GM21825 (cell line): ENCODE measurements around the gene PPP1R14B.
A peak's percentile ranks its signal among the peaks of the same experiment; 100 is the strongest.

ENCODE experiments used
- ATAC-seq: cut with Tn5 transposase; IDR thresholded peaks from one replicate; pipeline ENCODE4 v1.9.1; 2021; ENCODE audit warnings: mild to moderate bottlenecking, moderate library complexity; ENCODE audit not compliant: unreplicated experiment

Gene PPP1R14B

DNA sequence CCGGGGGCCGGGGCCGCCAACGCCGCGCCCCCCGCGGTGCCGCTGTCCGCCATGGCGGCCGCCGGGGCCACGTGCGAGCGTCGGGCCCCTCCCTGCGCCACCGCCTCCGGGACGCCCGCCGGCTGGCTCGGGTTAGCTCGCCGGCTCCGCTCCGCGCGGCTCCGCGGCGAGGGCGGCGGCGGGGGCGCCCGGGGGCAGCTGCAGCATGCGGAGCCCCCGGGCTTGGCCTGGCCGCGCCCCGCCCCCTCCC, 197 bp downstream of the PPP1R14B start:
- peak; percentile 5 for ATAC-seq

DNA sequence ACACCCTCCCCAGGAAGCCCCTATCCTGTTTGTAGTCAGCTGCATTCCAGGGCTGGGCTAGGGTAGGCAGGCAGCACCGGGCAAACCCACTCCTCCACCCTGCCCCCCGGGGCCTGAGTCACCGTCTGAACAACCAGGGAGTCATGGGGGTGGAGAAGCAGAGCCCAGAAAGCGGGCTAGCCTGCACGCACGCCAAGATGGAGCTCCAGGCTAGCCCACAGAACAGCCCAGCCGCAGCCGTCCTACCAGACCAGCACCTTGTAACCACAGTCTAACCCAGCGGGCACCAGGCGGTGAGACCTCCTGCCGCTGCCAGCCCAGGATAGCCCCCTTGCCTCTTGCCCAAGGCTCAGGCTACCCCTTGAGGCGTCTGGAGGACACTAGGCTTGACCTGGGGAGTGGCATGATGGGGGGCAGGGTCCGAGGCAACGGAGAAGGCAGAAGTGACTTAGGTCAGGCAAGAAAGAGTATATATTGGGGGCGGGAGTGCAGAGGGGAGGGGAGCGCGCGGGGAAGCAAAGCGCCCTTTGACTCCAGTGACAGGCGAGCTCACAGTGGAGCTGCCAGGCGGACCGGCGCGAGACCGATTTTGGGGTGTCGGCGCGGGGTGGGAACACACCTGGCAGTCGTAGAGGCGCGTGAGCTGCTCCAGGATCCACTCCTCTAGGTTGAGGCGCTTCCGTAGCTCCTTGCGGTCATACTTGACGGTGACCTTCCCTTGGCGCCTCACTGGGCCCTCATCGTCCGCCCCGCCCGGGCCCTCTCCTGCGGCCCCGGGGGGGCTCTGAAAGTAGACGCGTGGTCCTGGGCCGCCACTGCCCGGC, 734 bp downstream of the PPP1R14B start:
- no peak for ATAC-seq

DNA sequence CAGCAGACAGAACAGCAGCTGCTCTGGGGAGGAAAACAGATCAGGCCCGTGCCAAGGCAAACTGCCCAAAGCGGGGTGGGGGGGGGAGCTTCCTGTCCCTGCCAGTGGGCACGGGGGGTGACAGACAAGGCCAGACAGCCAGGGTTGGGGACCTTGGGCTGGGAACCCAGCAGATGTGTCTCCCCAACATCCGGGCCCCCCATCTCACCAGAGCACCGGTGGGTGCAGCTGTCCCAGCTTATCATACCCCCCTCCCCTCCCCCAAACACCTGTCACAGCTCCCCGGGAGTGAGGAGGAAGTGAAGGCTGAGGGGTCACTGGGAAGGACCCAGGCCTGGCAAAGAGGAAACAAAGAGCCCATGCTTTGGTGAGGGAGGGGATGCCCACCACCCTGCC, 1.3 kb downstream of the PPP1R14B start:
- no peak for ATAC-seq

DNA sequence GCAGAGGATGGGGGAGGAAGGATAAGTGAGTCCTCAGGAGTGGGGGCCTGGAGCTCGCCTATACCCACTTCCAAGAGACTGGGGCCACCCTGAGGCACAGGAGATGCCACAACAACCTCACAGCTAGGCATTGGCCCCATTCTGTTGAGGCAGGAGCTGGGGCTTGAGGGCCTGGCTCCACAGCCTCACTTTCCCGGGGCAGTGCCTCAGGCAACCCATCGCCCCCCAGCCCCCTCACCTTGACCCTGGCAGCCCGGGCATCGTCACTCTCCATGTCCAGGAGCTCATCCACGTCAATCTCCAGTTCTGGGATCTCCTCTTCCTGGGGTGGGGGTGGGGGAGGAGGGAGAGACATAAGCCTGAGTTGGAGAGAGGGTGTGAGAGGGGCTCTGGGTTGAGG, 1.8 kb downstream of the PPP1R14B start:
- ATAC-seq: no peak

DNA sequence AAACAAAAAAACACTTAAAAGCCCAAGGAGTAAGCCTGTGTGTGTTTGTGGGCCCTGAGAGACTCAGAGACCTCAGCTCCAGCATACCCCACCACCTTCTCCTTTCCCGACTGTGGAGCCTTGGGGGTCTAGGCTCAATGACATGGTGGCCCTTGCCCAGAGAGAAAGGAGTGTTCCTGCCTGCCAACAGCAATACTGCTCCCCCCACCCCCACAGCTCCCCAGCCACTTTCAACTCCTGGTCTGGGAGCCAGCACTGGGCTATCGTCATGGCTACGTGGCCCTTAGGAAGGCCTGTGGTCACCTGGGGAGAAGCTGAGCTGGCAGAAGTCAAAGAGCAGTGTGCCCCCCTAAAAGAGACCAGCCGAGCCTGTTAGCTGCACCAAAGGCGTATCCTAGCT, 2.6 kb downstream of the PPP1R14B start:
- ATAC-seq: no peak

DNA sequence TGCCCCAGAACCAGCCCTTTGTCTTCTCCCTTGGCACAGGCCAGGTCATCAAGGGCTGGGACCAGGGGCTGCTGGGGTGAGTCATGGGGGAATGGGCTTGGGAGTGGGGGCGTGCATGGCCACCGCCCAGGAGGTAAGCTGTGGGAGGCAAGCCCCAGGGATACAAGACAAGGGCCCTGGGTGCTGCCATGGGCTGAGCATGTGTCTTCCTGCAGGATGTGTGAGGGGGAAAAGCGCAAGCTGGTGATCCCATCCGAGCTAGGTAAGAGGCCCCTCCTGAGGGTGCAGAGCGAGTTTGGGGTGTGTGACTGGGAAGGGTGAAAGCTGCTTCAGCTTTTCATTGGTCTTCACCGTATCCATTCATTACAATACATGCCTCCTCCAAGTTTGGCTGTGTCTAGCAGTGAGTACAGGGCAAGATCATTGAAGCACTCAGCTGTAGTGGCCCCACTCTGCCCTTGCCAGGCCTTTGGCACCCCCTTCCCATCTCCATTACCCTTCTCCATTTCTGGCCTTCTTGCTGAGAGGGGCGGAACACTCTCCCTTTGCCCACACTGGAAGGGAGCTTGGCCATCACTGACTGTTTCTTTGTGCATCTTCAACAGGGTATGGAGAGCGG, 3.4 kb downstream of the PPP1R14B start:
- ATAC-seq: no peak

DNA sequence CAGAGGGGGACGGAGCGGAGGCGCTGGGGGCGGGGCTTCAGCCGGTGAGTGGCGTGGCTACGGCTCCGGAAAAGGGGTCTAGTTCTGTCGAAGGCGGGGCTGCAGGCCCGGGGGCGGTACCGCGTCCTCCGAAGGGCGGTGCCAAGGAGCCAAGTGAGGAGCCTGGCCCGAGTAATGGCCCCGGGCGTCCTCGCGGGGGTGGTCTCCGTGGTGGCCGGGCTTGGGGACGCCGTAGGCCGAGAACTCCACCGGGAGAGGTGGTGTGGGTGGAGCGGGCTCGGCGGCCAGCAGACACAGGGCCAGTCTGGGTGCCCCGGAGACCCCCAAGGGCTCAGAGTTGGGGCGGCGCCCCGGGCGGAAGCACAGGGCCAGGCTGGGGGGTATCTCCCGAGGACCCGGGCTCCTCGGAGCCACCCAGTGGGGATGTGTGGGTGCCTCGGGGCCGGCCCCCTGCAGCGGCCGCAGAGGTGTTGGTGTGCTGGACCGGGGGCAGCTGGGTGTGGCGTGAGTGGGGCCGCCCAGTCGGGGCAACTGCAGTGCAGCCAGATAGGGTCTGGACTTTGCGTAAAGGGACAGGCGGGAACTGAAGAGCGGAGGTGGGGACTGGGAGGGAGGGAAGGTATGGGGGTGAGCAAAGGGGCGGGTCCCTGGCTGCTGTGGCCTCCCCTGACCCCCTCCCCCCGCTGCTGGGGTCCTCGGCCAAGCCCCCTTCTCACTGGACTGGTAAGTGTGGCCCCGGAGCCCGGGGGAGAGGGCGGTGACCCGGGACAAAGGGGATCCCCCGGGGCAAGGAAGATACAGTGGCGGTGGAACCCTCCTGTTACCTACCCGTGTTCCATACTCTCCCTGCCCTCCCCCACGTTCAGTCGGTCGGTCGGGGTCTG, 5.0 kb downstream of the PPP1R14B start:
- ATAC-seq: peak; percentile 56

DNA sequence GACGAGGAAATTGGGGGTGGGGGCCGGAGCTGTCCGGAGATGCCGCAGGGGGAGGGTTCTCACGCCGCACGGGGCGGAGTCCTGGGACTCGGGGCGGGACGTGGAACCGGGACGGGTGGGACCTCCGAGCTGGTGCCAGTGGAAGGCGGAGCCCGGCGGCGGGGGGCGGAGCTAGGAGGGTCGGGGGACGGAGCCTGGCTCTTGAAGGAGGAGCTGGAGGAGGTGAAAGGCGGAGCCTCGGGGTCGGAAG, 5.6 kb downstream of the PPP1R14B start:
- ATAC-seq: peak; percentile 59

DNA sequence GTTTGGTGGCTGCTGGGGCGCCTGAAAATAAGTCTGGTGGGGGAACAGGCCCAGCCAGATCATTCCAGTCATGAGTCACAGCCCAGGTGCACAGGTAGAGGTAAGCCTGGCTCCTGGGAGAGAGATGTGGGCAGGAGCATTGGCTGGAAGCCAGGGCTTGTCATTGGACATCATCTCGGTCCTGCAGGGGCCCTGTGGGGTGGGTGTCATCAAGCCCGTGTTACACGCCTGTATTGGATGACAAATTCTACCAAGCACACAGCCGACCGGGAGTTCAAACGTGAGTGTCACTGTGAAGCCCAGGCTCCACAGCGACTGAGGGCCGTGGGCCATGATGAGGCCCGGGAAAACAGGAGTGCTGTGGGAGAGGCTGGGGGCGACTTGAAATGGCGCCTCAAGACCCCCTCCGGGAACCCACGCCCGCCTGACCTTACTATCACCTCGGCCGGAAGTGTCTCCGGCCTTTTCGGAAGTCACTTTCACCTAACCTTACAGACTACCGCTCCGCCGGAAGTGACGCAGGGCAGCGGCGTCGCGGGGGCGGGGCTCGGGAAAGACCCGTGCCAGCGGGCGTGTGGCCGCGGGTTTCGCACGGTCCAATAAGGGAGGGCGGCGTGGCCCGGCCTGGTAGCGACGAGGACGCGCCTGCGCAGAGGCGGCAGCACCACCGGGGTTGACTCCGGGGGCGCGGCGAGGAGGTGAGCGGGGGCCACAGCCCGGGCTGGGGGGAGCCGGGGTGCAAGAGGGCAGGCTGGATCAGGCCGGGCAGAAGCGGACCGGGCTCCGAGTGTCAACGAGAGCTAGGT, 6.1 kb downstream of the PPP1R14B start, which contains the start of gene FKBP2:
TSS of gene FKBP2 (plus strand) at position 661 of the 806 bp plus-strand sequence. CDS start 1,293 bp downstream, outside the sequence.
- ATAC-seq: peak; percentile 56

DNA sequence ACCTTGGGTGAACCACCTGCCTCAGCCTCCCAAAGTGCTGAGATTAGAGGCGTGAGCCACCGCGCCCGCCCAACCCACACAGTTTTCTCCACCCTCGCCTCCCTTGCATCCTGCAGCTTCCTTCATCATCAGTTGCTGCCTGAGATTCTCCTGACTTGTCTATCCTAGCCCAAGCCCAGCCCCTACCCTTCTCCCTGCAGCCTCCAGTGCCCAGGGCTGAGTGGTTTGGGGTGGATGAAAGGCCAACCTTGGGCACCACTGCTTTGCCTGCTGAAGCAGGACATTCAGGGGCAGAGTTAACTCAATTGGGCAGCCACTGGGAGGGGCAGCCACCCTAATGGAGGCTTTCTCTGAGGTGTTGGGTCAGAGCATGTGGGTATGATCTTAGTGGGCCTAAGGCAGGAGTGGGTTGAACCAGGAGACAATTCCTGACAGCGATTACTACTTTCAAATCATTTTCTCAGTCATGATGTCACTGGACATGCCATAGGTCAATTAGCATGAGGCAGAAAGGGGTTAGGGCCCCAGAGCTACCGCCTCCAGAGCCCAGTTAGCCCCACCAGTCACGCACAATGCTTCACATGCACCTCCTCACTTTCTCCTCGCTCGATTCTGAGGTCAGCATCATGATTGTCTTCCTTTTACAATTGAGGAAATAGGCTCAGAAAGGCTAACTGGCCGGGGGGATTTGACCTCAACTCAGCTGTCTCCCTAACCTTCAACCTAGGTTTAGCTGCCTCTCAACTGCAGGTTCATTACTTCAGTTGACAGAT, 6.9 kb downstream of the PPP1R14B start:
- no peak for ATAC-seq

DNA sequence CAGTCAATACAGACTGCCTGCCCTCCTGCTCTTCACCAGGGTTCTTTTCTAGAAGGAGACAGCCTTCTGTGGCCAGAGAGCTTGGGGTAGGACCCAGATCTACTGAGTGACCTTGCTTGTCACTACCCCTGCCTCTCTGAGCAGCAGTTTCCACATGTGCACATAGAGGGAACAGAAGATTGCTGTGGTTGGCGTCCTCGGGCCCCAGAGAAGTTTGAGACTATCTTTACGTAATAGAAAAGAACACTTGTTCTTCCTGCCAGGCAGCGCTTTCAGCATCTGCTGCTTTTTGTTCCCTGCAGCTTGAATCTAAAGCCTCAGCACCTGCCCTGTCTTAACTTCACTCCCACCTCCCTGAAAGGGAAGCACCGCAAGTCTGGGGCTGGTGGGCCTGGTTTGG, 7.7 kb downstream of the PPP1R14B start:
- no peak for ATAC-seq

DNA sequence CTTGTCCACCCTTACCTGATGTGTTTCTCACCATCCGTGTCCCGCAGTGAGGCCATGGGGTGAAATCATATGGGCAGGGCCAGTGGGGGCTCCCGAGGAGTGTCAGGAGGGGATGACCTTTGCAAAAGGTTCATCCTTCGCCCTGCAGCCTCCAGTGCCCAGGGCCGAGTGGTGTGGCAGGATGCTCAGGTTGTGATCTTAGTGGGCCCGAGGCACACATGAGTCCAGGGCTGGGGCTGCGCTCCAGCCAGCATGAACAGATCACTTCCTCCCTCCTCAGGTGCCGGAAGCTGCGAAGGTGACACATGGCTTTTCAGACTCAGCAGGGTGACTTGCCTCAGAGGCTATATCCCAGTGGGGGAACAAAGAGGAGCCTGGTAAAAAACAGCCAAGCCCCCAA, 8.7 kb downstream of the PPP1R14B start:
- no peak for ATAC-seq

DNA sequence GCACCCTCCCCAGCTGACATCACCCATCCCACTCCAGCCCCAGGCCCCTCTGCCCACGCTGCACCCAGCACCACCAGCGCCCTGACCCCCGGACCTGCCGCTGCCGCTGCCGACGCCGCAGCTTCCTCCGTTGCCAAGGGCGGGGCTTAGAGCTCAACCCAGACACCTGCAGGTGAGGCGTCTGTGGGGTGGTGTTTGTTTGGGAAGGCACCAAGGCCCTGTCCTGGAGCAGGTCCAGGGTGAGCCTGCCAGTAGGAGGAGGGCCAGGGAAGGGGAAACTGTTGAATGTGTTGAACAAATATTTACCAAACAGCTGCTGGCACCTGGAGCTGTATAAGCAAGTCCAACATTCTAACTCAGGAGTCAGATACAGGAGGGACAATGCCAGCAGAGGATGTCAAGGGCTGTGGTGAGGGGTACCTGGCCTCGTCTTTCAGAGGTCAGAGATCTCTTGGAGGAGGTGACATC, 9.2 kb downstream of the PPP1R14B start:
- ATAC-seq: no peak

DNA sequence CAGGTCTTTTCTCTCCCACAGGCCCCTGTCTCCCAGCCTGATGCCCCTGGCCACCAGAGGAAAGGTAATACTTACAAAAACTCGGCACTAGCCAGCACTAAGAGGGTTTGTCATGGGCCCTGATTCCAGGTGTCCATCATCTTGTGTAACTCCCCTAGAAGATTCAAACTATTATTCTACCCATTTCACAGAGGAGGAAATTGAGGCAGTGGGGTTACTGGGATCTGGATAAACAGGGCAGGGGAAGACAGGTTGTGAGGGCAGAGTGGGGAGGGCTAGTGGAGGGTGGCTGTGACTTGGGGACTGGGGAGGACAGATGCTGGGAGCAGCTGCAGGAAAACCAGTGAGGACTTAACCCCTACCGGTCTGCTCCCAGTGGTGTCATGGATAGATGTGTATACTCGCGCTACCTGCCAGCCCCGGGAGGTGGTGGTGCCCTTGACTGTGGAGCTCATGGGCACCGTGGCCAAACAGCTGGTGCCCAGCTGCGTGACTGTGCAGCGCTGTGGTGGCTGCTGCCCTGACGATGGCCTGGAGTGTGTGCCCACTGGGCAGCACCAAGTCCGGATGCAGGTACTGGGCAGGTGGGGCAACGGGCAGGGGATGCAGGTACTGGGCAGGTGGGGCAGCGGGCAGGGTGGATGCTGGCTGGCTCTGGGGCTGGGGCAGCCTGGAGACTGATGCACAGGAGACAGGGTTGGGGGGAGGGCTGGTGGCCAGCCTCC, 11.1 kb downstream of the PPP1R14B start:
- ATAC-seq: no peak

DNA sequence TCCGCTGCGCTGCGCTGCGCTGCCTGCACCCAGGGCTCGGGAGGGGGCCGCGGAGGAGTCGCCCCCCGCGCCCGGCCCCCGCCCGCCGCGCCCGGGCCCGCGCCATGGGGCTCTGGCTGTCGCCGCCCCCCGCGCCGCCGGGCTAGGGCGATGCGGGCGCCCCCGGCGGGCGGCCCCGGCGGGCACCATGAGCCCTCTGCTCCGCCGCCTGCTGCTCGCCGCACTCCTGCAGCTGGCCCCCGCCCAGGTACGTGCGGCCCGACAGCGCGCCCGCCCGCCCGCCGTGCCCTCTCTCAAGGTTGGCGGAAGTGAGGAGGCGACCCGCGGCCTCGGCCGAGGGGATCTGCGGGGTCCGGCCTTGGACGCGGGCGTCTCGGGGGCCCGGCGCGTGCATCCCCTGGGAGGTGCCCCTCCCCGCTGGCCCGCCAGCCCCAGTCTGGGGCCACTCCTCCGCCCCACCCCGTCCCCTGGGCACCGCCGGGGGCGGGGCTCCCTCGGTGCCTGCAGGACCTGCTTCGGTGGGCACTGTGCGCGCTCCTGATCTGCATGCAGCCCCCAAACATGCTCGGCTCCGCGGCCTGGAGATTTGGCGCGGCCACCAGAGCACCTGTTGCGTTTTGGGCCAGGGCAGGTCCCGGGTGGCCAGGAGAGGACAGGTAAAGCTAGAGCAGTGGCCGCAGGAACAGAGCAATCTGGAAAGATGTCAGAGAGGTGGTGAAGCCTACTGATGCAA, 11.9 kb downstream of the PPP1R14B start:
- peak; percentile 22 for ATAC-seq

DNA sequence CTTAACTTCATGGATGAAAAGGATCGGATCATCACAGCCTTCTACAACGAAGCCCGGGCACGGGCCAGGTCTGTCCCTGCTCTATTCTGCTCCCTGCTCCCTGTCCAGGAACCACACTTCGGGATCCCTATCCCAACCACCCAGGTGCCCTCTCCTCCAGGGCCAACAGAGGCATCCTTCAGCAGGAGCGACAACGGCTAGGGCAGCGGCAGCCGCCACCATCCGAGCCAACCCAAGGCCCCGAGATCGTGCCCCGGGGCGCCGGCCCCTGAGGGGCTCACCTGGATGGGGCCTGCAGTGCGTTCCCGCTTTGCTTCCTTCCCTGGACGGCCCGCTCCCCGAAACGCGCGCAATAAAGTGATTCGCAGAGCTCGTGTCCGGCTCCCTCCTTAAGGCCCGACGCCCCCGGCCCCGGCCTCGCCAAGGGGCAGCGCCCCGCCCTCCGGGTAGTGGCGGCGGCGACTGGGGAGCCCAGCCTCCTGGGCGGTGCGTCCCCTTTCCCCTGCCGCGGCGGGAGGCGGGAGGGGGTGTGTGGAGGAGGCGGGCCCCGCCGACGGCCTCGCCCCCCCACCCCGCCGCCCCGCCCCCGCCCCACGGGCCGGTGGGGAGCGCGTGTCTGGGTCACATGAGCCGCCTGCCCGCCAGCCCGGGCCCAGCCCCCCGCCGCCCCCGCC, 12.7 kb downstream of the PPP1R14B start, which contains the start of gene VEGFB:
TSS of gene VEGFB (plus strand) at position 672 of the 674 bp plus-strand sequence. CDS start 250 bp downstream, outside the sequence.
- peak; percentile 33 for ATAC-seq

DNA sequence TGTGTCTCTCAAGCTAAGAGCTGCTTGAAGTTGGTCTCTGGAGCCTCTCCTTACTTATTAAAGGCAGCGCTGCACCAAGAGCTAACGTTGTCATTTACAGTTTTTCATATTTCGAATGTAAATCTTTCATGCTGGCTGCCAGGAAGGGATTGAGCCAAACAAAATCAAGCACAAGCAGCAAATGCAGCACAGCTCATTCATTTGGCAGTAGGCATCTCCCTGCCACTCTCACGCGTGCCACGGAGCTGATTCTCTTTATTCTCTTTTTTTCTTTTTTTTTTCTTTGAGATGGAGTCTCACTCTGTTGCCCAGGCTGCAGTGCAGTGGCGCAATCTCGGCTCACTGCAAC, 13.8 kb downstream of the PPP1R14B start:
- ATAC-seq: no peak

DNA sequence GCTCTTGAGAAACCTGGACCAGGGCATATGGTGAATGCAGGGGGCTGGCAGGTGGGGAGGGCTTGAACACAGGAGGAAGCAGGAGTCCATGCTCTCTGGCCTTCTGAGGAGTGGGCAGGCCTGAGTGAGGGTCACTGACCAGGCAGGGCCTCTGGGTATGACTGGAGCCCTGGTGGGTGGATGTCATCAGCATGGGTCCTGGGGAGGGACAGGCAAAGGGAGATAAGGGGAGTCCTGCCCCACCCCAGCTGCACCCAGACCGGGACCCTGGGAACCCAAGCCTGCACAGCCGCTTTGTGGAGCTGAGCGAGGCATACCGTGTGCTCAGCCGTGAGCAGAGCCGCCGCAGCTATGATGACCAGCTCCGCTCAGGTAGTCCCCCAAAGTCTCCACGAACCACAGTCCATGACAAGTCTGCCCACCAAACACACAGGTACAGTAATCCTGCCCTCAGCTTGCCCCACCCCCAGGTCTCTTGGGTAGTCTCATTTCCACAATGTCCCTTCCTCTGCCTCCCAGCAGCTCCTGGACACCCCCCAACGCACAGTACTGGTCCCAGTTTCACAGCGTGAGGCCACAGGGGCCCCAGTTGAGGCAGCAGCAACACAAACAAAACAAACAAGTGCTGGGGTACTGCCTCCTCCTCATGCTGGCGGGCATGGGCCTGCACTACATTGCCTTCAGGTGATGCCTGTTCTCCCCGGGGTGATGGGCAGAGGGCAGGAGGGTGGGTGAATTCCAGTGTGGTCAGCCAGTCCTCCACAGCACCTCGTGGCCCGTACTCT, 14.4 kb downstream of the PPP1R14B start:
- no peak for ATAC-seq
